ENCODE results near the gene STK11IP.

DNA sequence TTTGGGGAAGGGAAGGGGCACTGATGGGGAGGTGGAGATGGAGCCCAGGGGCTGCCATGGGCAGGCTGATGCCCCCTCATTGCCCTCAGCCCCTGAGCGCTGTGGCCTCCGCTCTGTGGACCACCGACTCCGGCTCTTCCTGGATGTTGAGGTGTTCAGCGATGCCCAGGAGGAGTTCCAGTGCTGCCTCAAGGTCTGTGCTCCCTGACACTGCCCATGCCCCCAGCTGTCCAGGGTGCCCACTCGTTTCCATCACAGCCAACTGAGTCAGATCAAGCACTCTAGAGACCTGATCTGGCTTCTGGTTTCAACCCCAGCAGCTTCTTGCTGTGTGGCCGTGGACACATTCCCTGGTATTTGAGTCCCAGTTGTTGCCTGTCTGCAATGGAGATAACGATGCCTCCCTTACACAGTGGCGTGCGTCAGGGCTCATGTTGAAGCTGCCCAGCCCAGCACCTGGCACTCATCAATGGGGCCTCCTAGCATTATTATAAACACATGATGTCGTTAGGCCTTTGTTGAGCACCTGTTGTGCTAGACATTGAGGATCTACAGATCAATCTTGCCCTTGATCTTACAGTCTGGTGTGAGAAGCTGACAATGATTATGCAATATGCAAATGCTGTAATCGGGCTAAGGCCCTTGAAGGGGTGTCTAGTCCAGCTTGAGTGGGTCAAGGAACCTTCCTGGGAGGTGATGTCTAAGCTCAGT, 14.4 kb downstream of the STK11IP start:
- TF ChIP-seq, protein P1, sequence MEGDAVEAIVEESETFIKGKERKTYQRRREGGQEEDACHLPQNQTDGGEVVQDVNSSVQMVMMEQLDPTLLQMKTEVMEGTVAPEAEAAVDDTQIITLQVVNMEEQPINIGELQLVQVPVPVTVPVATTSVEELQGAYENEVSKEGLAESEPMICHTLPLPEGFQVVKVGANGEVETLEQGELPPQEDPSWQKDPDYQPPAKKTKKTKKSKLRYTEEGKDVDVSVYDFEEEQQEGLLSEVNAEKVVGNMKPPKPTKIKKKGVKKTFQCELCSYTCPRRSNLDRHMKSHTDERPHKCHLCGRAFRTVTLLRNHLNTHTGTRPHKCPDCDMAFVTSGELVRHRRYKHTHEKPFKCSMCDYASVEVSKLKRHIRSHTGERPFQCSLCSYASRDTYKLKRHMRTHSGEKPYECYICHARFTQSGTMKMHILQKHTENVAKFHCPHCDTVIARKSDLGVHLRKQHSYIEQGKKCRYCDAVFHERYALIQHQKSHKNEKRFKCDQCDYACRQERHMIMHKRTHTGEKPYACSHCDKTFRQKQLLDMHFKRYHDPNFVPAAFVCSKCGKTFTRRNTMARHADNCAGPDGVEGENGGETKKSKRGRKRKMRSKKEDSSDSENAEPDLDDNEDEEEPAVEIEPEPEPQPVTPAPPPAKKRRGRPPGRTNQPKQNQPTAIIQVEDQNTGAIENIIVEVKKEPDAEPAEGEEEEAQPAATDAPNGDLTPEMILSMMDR (IDR thresholded peaks at IDR 0.05; ENCODE audit: low read depth, low read length), result no peak
- no peak for TF ChIP-seq EZH2phosphoT487 (IDR thresholded peaks at IDR 0.05; ENCODE audit: low read depth)
